ENCODE measurements around the gene COA8. TPM values are rescaled to one million over a fixed set of nuclear protein-coding genes. Genes with fewer than 3 reads are reported as not detected.
A peak's percentile ranks its signal among the peaks of the same experiment; 100 is the strongest.

The COA8 gene
- total and polyA plus RNA-seq, 2 of the 4 experiments (the other 2 are of a cell fraction) = 12.2 to 21.1 TPM

DNA sequence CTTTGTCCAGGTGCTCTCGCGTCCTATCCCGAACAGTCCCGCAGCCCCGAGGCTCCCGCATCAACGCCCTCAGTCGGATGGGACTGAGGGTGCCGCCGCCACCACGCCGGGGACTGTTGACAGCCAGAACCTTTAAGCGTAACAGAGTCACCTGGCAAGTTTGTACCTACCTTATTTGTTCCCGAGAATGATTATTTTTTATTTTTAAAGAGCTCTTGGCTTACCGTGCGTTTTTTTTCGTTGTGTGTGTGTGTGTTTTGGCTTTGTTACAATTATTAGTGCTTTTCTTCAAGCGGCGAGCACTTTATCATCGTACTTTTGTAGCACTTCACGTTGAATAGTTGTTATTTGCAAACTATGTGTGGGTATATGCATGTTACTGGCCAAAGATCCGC, 463 bp downstream of the COA8 start:
- dilution Hi-C loops (cut with HindIII; ENCODE audit: low sequenced_read_pairs, unreplicated experiment) = no loop called here
- H3K9me1 ChIP-seq (ENCODE audit: insufficient read depth, low read length) = peaks cover 3% of the 10 kb centered on the region; the same call in 1 of the 2 replicates
- TF ChIP-seq POLR2A (IDR thresholded peaks at IDR 0.05; ENCODE audit: low read depth, low read length) (no peak), BHLHE40 (IDR thresholded peaks at IDR 0.05; ENCODE audit: low read depth, low read length) (no peak), USF2 (IDR thresholded peaks at IDR 0.05; ENCODE audit: low read depth, low read length) (no peak), RAD21 (IDR thresholded peaks at IDR 0.05; ENCODE audit: low read length) (no peak)
- peak overlapping the region; percentile 85 for H3K4me3 ChIP-seq (ENCODE audit: insufficient read depth, low read depth, low read length)
- H4K5ac ChIP-seq (ENCODE audit: low read depth, low read length) = peak overlapping the region; percentile 72; the same call in 1 of the 2 replicates
- ATAC-seq (ENCODE audit: low read depth) (no peak), DNase-seq (no peak)
- no peak overlapping the region for H2BK20ac ChIP-seq (ENCODE audit: low read depth, low read length)
- H4K20me1 ChIP-seq (ENCODE audit: insufficient read depth, low read length) = peaks cover 55% of the 10 kb centered on the region
- H3K18ac ChIP-seq (ENCODE audit: low read depth, low read length) = no peak overlapping the region
- peak overlapping the region; percentile 14; the same call in 1 of the 2 replicates for H4K91ac ChIP-seq (ENCODE audit: insufficient read depth, low read depth, low read length)
- 0% methylated on average over 13 of the region's 22 CpGs; no CpG with 5 or more reads in 1 of the 2 experiments for WGBS, 2 experiments (ENCODE audit: extremely low coverage in 2 of 2, insufficient read length in 1 of 2)
- peak overlapping the region; percentile 66 for H3K56ac ChIP-seq (ENCODE audit: extremely low read depth, insufficient read depth, low read length)
- peak overlapping the region; percentile 58; the same call in 1 of the 2 replicates for H3K14ac ChIP-seq (replicated peaks; ENCODE audit: low read depth, low read length)
- ChIA-PET CTCF (interaction anchor here (1.1 kb wide), 1 partner anchor 45 kb away, joined by 3 read pairs; no protein-coding TSS in a partner anchor), POLR2A (ENCODE audit: unreplicated experiment) (no interaction called here)
- H3K36me3 ChIP-seq (ENCODE audit: control insufficient read depth, insufficient read depth, low read length) = peaks cover 12% of the 10 kb centered on the region
- in situ Hi-C loops (cut with MboI; ENCODE audit: low sequenced_read_pairs) = no loop called here
- H3K4me1 ChIP-seq (ENCODE audit: control insufficient read depth, insufficient read depth, low read length) = peaks cover 11% of the 10 kb centered on the region
- no peaks in the 10 kb centered on the region for H3K9me3 ChIP-seq (ENCODE audit: control insufficient read depth, insufficient read depth, low read length)
- no peak overlapping the region for H3K23ac ChIP-seq (ENCODE audit: low read depth, low read length)
- H3K27me3 ChIP-seq (ENCODE audit: control insufficient read depth, insufficient read depth, low read length) = no peaks in the 10 kb centered on the region
- H2BK120ac ChIP-seq (ENCODE audit: low read depth, low read length) = no peak overlapping the region
- TSS peak; percentile 52 for BruUV-seq (replicated peaks)
- intact Hi-C loops (cut with micrococcal nuclease) = loop anchor here (2.0 kb wide), 1 partner anchor 32 kb away; no protein-coding TSS in a partner anchor
- no peak overlapping the region for H2BK15ac ChIP-seq (ENCODE audit: low read depth, low read length)
- H2BK5ac ChIP-seq (ENCODE audit: low read depth, low read length, poor library complexity, severe bottlenecking) = peak overlapping the region; percentile 1
- peak overlapping the region; percentile 62 to 76 for H4K8ac ChIP-seq (ENCODE audit: low read depth in 2 of 2, low read length in 2 of 2)
- peak overlapping the region; percentile 69; the same call in 1 of the 2 replicates for H3K4ac ChIP-seq (ENCODE audit: low read depth, low read length)
- H2AFZ ChIP-seq (replicated peaks; ENCODE audit: low read length, poor library complexity) = peak overlapping the region; percentile 95
- H3K4me2 ChIP-seq (ENCODE audit: low read depth, low read length) = peak overlapping the region; percentile 98; the same call in 1 of the 2 replicates
- H2AK5ac ChIP-seq (ENCODE audit: low read depth, low read length) = 0 out of 2 replicates have a peak overlapping the region, but pooled peaks have one; percentile 42
- H3K9ac ChIP-seq (ENCODE audit: low read depth, low read length) = peak overlapping the region; percentile 64
- peak overlapping the region; percentile 80 for H2AK9ac ChIP-seq (replicated peaks; ENCODE audit: low read depth, low read length, poor library complexity)
- peak overlapping the region; percentile 87 for H3K27ac ChIP-seq (ENCODE audit: insufficient read depth, low read length)
- peaks cover 19 to 67% of the 10 kb centered on the region in 2 experiments; a peak in 2 of 4 replicates for H3K79me1 ChIP-seq (ENCODE audit: low read depth in 1 of 2, low read length in 2 of 2)
